Tibial artery (tissue), 4 donors: Measurements from ENCODE around the gene PLG.
"Not testable (repeated sequence)": the region's sequence is repeated elsewhere in the genome, so short reads cannot be mapped to it uniquely, and the experiment has no call there.

ENCODE experiments used
- DNase-seq, 2 donors: peaks; one replicate each; pipeline ENCODE4 v3.0.0-alpha.2; 2019
- H3K27ac ChIP-seq, 2 donors: fragments of 200-600 bp; sonication (generic) in 1 of 2; 1 replicate in 1 of 2; 2 replicates in 1 of 2; pipeline ENCODE4 v1.5.1; 2018 to 2019; ENCODE audit warnings: mild to moderate bottlenecking in 1 of 2
- H3K27me3 ChIP-seq, 2 donors: fragments of 200-600 bp; sonication (generic) in 1 of 2; one replicate each; pipeline versions ENCODE4 v1.5.1 to v1.6.0; 2016 to 2019
- H3K36me3 ChIP-seq, 3 donors: fragments of 200-600 bp; sonication (generic) in 2 of 3; one replicate each; pipeline ENCODE4 v1.5.1; 2016 to 2019; ENCODE audit warnings: mild to moderate bottlenecking in 2 of 3
- H3K4me1 ChIP-seq, 4 donors: fragments of 200-600 bp; sonication (generic) in 2 of 4; 1 replicate in 3 of 4; 2 replicates in 1 of 4; pipeline ENCODE4 v1.5.1; 2016 to 2019
- H3K4me3 ChIP-seq, 2 donors: fragments of 200-600 bp; sonication (generic) in 1 of 2; 1 replicate in 1 of 2; 2 replicates in 1 of 2; pipeline ENCODE4 v1.5.1; 2018 to 2019; ENCODE audit warnings: mild to moderate bottlenecking in 2 of 2
- H3K9me3 ChIP-seq, 3 donors: fragments of 200-600 bp; sonication (generic) in 1 of 3; one replicate each; pipeline ENCODE4 v1.5.1; 2016 to 2019
- CTCF ChIP-seq, 2 experiments: fragments of 200-600 bp in 1 of 2; fragments of 450-650 bp in 1 of 2; IDR thresholded peaks; one replicate each; pipeline ENCODE4 v1.5.1; 2017 to 2019; ENCODE audit warnings: antibody characterized with exemption in 2 of 2, mild to moderate bottlenecking in 1 of 2, moderate library complexity in 1 of 2
- intact Hi-C: fragments of 100-400 bp; cut with DNase I; formaldehyde crosslinking; loops from one replicate; pipeline ENCODE4 v1.15.0; 2023; ENCODE audit warnings: low total_unique reads

The PLG gene

GRCh38 chr6:160685762-160686450 lies 16.1 kb upstream of the PLG start:
- no peak for TF ChIP-seq CTCF (IDR thresholded peaks at IDR 0.05)
- Histone ChIP-seq H3K4me1 (no peaks in the 10 kb centered on the region), H3K27ac (no peak overlapping the region), H3K4me3 (no peak overlapping the region), H3K36me3 (no peaks in the 10 kb centered on the region), H3K27me3 (no peaks in the 10 kb centered on the region), H3K9me3 (no peaks in the 10 kb centered on the region)
- intact Hi-C loops = no loop called here
- no peak for DNase-seq

- DNase-seq = no peak
- no peak overlapping the region for H3K4me3 ChIP-seq
- no peak overlapping the region for H3K27ac ChIP-seq
- H3K36me3 ChIP-seq = no peaks in the 10 kb centered on the region
- TF ChIP-seq CTCF (IDR thresholded peaks at IDR 0.05) = no peak
- intact Hi-C loops = no loop called here
- no peaks in the 10 kb centered on the region for H3K4me1 ChIP-seq
- H3K27me3 ChIP-seq = no peaks in the 10 kb centered on the region
- H3K9me3 ChIP-seq = no peaks in the 10 kb centered on the region
Measured at GRCh38 chr6:160690458-160690857, 11.6 kb upstream of the PLG start.

GRCh38 chr6:160691617-160692016 lies 10.4 kb upstream of the PLG start:
- no peaks in the 10 kb centered on the region for H3K9me3 ChIP-seq
- intact Hi-C loops = no loop called here
- TF ChIP-seq CTCF (IDR thresholded peaks at IDR 0.05) = no peak
- no peak overlapping the region for H3K4me3 ChIP-seq
- no peak for DNase-seq
- H3K4me1 ChIP-seq = no peaks in the 10 kb centered on the region
- no peaks in the 10 kb centered on the region for H3K36me3 ChIP-seq
- H3K27me3 ChIP-seq = no peaks in the 10 kb centered on the region
- H3K27ac ChIP-seq = no peak overlapping the region

- intact Hi-C loops = no loop called here
- TF ChIP-seq CTCF (IDR thresholded peaks at IDR 0.05) = no peak
- Histone ChIP-seq H3K4me3 (no peak overlapping the region), H3K9me3 (no peaks in the 10 kb centered on the region), H3K36me3 (no peaks in the 10 kb centered on the region), H3K27ac (no peak overlapping the region), H3K27me3 (no peaks in the 10 kb centered on the region), H3K4me1 (no peaks in the 10 kb centered on the region)
- DNase-seq = no peak
Measured at GRCh38 chr6:160692369-160692959, 9.6 kb upstream of the PLG start.

- H3K36me3 ChIP-seq, H3K27ac ChIP-seq, H3K4me1 ChIP-seq, H3K9me3 ChIP-seq, intact Hi-C loops, H3K27me3 ChIP-seq, DNase-seq, H3K4me3 ChIP-seq: not testable (repeated sequence)
Measured at GRCh38 chr6:160695025-160695424, 7.0 kb upstream of the PLG start.

- H3K4me3 ChIP-seq, H3K36me3 ChIP-seq, H3K4me1 ChIP-seq, H3K27me3 ChIP-seq, DNase-seq, H3K9me3 ChIP-seq, intact Hi-C loops, H3K27ac ChIP-seq: not testable (repeated sequence)
Measured at GRCh38 chr6:160695622-160696021, 6.4 kb upstream of the PLG start.

GRCh38 chr6:160696884-160697283 lies 5.2 kb upstream of the PLG start:
- intact Hi-C loops, H3K27me3 ChIP-seq, H3K27ac ChIP-seq, H3K9me3 ChIP-seq, DNase-seq, H3K4me1 ChIP-seq, H3K4me3 ChIP-seq, H3K36me3 ChIP-seq: not testable (repeated sequence)
